NCI-H226 (cell line): ENCODE results near the gene ZMYM1.
A peak's percentile ranks its signal among the peaks of the same experiment; 100 is the strongest.
"Not testable (repeated sequence)": the region's sequence is repeated elsewhere in the genome, so short reads cannot be mapped to it uniquely, and the experiment has no call there.

Experiments
- DNase-seq: peaks from one replicate; pipeline ENCODE4 v3.0.0-alpha.2; 2015

ZMYM1 gene

GRCh38 chr1:35080171-35080854 lies 1.1 kb downstream of the ZMYM1 start:
- no peak for DNase-seq

- no peak for DNase-seq
Observed at GRCh38 chr1:35085421-35085820, 6.2 kb downstream of the ZMYM1 start.

GRCh38 chr1:35097224-35097623 lies 18.0 kb downstream of the ZMYM1 start:
- no peak for DNase-seq

- peak; percentile 51 for DNase-seq
Observed at GRCh38 chr1:35111106-35111505, 31.9 kb downstream of the ZMYM1 start.

- no peak for DNase-seq
Observed at GRCh38 chr1:35112668-35113067, 33.5 kb downstream of the ZMYM1 start.

GRCh38 chr1:35115459-35116383 lies 36.5 kb downstream of the ZMYM1 start:
- no peak for DNase-seq

- no peak for DNase-seq
Observed at GRCh38 chr1:35120458-35121133, 41.4 kb downstream of the ZMYM1 start.

GRCh38 chr1:35122311-35122710 lies 43.1 kb downstream of the ZMYM1 start:
- no peak for DNase-seq

- no peak for DNase-seq
Observed at GRCh38 chr1:35126546-35126945, 47.4 kb downstream of the ZMYM1 start.

- no peak for DNase-seq
Observed at GRCh38 chr1:35129080-35129479, 49.9 kb downstream of the ZMYM1 start.

GRCh38 chr1:35136780-35137179 lies 57.6 kb downstream of the ZMYM1 start:
- DNase-seq = no peak

- not testable (repeated sequence) for DNase-seq
Observed at GRCh38 chr1:35137590-35137989, 58.4 kb downstream of the ZMYM1 start.

- DNase-seq = not testable (repeated sequence)
Observed at GRCh38 chr1:35142294-35142693, 63.1 kb downstream of the ZMYM1 start.

- DNase-seq = not testable (repeated sequence)
Observed at GRCh38 chr1:35142728-35143127, 63.5 kb downstream of the ZMYM1 start.

GRCh38 chr1:35143737-35144508 lies 64.7 kb downstream of the ZMYM1 start:
- no peak for DNase-seq

GRCh38 chr1:35145892-35146549 lies 66.8 kb downstream of the ZMYM1 start:
- not testable (repeated sequence) for DNase-seq

- no peak for DNase-seq
Observed at GRCh38 chr1:35151220-35151619, 72.0 kb downstream of the ZMYM1 start.

GRCh38 chr1:35164893-35165292 lies 85.7 kb downstream of the ZMYM1 start:
- DNase-seq = no peak
